Gastrocnemius medialis (tissue), 4 donors: Measurements from ENCODE around the gene PRDM16.

Source experiments
- POLR2A ChIP-seq, 2 donors: fragments of 450-650 bp; IDR thresholded peaks; one replicate each; pipeline ENCODE4 v1.6.1; 2017; ENCODE audit warnings: antibody characterized with exemption in 2 of 2, mild to moderate bottlenecking in 2 of 2, moderate library complexity in 2 of 2
- TF ChIP-seq, protein P1 (sequence below), 5 experiments: fragments of 450-650 bp in 3 of 5; fragments of 200-600 bp in 2 of 5; sonication (generic) in 2 of 5; IDR thresholded peaks in 4 of 5; conservative IDR thresholded peaks in 1 of 5; 1 replicate in 4 of 5; 2 replicates in 1 of 5; pipeline ENCODE4 v1.5.1; 2016 to 2019; ENCODE audit warnings: antibody characterized with exemption in 5 of 5, mild to moderate bottlenecking in 3 of 5, moderate library complexity in 3 of 5

DNA sequence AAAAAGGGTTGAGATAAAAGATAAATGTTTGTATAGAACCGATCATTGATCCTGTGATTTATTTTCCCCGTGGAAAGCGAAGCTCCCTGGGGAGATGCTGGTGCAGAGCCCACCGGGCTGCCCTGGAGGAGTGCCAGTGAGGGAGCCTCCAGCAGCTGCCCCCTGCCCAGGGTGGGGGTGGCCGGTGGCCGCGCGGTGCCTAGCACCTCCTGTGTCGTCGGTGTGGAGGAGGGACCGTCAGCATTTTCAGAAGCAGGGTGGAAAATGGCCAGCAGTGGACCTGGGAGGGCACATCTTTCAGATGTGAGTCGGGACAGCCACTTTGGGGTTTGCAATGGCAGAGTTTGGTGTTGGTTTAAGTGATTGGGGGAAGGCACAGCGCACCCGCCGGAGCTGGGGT is 164.0 kb downstream of the PRDM16 start:
- no peak for TF ChIP-seq POLR2A (IDR thresholded peaks at IDR 0.05)
- TF ChIP-seq, protein P1, sequence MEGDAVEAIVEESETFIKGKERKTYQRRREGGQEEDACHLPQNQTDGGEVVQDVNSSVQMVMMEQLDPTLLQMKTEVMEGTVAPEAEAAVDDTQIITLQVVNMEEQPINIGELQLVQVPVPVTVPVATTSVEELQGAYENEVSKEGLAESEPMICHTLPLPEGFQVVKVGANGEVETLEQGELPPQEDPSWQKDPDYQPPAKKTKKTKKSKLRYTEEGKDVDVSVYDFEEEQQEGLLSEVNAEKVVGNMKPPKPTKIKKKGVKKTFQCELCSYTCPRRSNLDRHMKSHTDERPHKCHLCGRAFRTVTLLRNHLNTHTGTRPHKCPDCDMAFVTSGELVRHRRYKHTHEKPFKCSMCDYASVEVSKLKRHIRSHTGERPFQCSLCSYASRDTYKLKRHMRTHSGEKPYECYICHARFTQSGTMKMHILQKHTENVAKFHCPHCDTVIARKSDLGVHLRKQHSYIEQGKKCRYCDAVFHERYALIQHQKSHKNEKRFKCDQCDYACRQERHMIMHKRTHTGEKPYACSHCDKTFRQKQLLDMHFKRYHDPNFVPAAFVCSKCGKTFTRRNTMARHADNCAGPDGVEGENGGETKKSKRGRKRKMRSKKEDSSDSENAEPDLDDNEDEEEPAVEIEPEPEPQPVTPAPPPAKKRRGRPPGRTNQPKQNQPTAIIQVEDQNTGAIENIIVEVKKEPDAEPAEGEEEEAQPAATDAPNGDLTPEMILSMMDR (IDR thresholded peaks at IDR 0.05 in 4 of 5, conservative IDR thresholded peaks at IDR 0.05 in 1 of 5): no peak
